ENCODE measurements around the gene SMARCA2. TPM values are rescaled to one million over a fixed set of nuclear protein-coding genes. Genes with fewer than 3 reads are reported as not detected.

The SMARCA2 gene
- total and polyA plus RNA-seq, 9 of the 15 experiments (the other 6 are each of a cell fraction or from before 2014, with no cell fraction given) = 8.0 to 34.8 (median 25.5) TPM

DNA sequence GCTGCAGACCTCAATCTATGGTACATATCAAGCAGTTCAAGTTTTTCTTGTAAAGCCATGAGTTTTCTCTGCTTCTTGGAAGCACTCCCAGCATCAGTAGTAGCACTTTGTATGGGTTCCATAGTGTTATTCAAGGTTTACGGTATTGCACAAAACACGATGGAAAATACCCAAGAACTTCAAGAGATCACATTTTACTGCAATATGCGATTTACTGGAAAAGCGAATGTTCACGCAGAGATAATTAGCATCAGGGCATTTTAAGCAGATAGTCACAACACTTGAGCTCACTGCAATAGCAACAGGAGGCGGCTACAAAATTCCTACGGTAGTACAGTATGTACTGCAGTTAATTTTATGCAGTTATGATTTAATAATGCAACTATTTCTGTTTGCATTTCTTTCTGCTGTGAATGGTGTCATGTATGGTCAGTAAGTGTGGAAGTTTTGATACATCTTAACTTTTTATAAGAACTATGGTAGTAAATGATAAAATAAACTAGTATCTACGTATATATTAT, 200.8 kb downstream of the SMARCA2 start:
- intact Hi-C loops (cut with micrococcal nuclease) = no loop called here
- TF ChIP-seq, protein P1, sequence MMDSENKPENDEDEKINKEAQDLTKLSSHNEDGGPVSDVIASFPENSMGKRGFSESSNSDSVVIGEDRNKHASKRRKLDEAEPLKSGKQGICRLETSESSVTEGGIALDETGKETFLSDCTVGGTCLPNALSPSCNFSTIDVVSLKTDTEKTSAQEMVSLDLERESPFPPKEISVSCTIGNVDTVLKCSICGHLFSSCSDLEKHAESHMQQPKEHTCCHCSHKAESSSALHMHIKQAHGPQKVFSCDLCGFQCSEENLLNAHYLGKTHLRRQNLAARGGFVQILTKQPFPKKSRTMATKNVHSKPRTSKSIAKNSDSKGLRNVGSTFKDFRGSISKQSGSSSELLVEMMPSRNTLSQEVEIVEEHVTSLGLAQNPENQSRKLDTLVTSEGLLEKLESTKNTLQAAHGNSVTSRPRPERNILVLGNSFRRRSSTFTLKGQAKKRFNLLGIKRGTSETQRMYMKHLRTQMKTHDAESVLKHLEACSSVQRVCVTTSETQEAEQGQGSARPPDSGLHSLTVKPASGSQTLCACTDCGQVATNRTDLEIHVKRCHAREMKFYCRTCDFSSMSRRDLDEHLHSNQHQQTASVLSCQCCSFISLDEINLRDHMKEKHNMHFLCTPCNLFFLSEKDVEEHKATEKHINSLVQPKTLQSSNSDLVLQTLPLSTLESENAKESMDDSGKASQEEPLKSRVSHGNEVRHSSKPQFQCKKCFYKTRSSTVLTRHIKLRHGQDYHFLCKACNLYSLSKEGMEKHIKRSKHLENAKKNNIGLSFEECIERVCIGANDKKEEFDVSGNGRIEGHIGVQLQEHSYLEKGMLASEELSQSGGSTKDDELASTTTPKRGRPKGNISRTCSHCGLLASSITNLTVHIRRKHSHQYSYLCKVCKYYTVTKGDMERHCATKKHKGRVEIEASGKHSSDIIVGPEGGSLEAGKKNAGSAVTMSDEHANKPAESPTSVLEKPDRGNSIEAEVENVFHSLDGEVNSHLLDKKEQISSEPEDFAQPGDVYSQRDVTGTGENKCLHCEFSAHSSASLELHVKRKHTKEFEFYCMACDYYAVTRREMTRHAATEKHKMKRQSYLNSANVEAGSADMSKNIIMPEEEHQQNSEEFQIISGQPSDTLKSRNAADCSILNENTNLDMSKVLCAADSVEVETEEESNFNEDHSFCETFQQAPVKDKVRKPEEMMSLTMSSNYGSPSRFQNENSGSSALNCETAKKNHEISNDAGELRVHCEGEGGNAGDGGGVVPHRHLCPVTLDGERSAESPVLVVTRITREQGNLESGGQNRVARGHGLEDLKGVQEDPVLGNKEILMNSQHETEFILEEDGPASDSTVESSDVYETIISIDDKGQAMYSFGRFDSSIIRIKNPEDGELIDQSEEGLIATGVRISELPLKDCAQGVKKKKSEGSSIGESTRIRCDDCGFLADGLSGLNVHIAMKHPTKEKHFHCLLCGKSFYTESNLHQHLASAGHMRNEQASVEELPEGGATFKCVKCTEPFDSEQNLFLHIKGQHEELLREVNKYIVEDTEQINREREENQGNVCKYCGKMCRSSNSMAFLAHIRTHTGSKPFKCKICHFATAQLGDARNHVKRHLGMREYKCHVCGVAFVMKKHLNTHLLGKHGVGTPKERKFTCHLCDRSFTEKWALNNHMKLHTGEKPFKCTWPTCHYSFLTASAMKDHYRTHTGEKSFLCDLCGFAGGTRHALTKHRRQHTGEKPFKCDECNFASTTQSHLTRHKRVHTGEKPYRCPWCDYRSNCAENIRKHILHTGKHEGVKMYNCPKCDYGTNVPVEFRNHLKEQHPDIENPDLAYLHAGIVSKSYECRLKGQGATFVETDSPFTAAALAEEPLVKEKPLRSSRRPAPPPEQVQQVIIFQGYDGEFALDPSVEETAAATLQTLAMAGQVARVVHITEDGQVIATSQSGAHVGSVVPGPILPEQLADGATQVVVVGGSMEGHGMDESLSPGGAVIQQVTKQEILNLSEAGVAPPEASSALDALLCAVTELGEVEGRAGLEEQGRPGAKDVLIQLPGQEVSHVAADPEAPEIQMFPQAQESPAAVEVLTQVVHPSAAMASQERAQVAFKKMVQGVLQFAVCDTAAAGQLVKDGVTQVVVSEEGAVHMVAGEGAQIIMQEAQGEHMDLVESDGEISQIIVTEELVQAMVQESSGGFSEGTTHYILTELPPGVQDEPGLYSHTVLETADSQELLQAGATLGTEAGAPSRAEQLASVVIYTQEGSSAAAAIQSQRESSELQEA (IDR thresholded peaks at IDR 0.05; ENCODE audit: low read depth) = no peak
- ChIA-PET CTCF (ENCODE audit: low intra/inter-chr PET ratio) (no interaction called here), POLR2A (no interaction called here)
- H3K79me2 ChIP-seq (ENCODE audit: control insufficient read depth, insufficient read depth, low read length) = no peaks in the 10 kb centered on the region
- DNase-seq (ENCODE audit: extremely low read depth in 1 of 4, low spot score in 3 of 4) (no peak), FAIRE-seq (no peak), ATAC-seq (no peak)
- no peaks in the 10 kb centered on the region for H3K9me1 ChIP-seq (ENCODE audit: control insufficient read depth, insufficient read depth, low read length)
- no peak overlapping the region for H3K9ac ChIP-seq (ENCODE audit: insufficient read depth in 1 of 2, low read depth in 2 of 2, low read length in 2 of 2)
- WGBS (ENCODE audit: insufficient coverage, low coverage, missing lambda C conversion rate) = 23% methylated on average over 8 of the region's 8 CpGs
- no TSS peak for BruUV-seq (replicated peaks)
- no peaks in the 10 kb centered on the region for H3K36me3 ChIP-seq (ENCODE audit: control insufficient read depth, insufficient read depth, low read length)
- no peak overlapping the region for H3K4me2 ChIP-seq (ENCODE audit: insufficient read depth, low read length)
- no peaks in the 10 kb centered on the region for H3K9me3 ChIP-seq (replicated peaks; ENCODE audit: control insufficient read depth, insufficient read depth, low read depth, low read length)
- no peak overlapping the region for H3K27ac ChIP-seq (ENCODE audit: extremely low read depth, low read depth, low read length)
- no peak overlapping the region for H3K4me3 ChIP-seq
- in situ Hi-C loops (cut with MboI) = no loop called here
- no peaks in the 10 kb centered on the region for H3K27me3 ChIP-seq (ENCODE audit: control insufficient read depth in 2 of 2, insufficient read depth in 2 of 2, low read length in 2 of 2)
- H2AFZ ChIP-seq (ENCODE audit: low read depth, low read length) = no peak overlapping the region
- peaks cover 0 to 7% of the 10 kb centered on the region in 2 experiments; a peak in 2 of 5 replicates for H3K4me1 ChIP-seq (replicated peaks in 1 of 2; ENCODE audit: control insufficient read depth in 2 of 2, insufficient read depth in 2 of 2, low read length in 2 of 2)
- H4K20me1 ChIP-seq (replicated peaks; ENCODE audit: control insufficient read depth, insufficient read depth, low read length) = no peaks in the 10 kb centered on the region

All from K562 (cell line).